ENCODE results near the gene FAIM2. TPM values are rescaled to one million over a fixed set of nuclear protein-coding genes. Genes with fewer than 3 reads are reported as not detected.

The FAIM2 gene
- under 1 TPM; 0.22 to 0.56 TPM for total RNA-seq

DNA sequence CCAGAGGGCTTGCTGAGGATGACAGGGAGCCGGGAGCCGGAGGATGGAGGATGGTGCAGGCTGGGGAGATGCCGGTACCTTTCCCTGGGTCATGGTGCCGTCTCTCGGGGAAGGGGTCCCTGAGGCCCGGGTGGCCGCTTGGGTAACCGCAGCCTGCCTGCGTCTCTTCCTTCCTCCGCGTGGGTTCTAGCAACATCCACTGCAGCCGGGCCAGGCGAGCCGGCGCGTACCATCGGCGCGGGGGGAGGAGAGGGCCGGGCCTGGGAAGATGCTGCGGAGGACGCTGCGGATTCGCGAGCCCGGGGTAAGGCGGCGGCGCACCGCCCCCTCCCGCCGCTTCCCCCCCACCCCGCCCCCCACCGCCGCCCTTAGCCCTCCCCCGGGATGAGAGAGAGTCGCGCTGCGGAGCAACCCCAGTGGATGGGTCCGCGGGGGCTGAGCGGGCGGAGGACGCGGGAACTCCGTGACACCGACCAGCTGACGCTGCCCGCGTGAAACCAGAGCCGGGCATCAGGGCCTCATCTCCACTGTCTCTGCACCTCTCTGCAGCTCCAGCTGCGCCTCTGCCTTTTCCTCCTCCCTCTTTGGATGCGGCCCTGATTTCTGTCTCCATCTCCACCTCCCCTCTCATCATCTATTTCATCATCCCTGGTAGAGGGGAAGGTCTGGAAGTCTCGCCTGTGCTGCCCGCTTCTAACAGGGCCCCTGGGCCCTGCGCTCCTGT is at the start of gene FAIM2:
FAIM2 (minus strand) TSS at position 201 of the 724 bp plus-strand sequence; CDS start at position 93, 108 bp downstream.
- Mint-ChIP-seq H3K27ac (peak within 1 kb of the TSS; percentile 34), H3K4me3 (peak within 1 kb of the TSS; percentile 65), H3K27me3 (peaks cover 9% of the 10 kb centered on the region), H3K36me3 (ENCODE audit: low read depth) (no peaks in the 10 kb centered on the region), H3K9me3 (no peaks in the 10 kb centered on the region), H3K4me1 (ENCODE audit: low read depth) (peaks cover 10% of the 10 kb centered on the region)
- ChIA-PET POLR2A (no interaction called here), CTCF (interaction anchor here (1.1 to 1.6 kb wide), 3 partner anchors 34 to 42 kb away, joined by 5 to 8 read pairs (median 5); no protein-coding TSS in a partner anchor)
- ATAC-seq (peak; percentile 78), DNase-seq (peak; percentile 62)
- intact Hi-C loops (cut with micrococcal nuclease) = no loop called here
- TF ChIP-seq, protein P1, sequence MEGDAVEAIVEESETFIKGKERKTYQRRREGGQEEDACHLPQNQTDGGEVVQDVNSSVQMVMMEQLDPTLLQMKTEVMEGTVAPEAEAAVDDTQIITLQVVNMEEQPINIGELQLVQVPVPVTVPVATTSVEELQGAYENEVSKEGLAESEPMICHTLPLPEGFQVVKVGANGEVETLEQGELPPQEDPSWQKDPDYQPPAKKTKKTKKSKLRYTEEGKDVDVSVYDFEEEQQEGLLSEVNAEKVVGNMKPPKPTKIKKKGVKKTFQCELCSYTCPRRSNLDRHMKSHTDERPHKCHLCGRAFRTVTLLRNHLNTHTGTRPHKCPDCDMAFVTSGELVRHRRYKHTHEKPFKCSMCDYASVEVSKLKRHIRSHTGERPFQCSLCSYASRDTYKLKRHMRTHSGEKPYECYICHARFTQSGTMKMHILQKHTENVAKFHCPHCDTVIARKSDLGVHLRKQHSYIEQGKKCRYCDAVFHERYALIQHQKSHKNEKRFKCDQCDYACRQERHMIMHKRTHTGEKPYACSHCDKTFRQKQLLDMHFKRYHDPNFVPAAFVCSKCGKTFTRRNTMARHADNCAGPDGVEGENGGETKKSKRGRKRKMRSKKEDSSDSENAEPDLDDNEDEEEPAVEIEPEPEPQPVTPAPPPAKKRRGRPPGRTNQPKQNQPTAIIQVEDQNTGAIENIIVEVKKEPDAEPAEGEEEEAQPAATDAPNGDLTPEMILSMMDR (IDR thresholded peaks at IDR 0.05) = no peak

DNA sequence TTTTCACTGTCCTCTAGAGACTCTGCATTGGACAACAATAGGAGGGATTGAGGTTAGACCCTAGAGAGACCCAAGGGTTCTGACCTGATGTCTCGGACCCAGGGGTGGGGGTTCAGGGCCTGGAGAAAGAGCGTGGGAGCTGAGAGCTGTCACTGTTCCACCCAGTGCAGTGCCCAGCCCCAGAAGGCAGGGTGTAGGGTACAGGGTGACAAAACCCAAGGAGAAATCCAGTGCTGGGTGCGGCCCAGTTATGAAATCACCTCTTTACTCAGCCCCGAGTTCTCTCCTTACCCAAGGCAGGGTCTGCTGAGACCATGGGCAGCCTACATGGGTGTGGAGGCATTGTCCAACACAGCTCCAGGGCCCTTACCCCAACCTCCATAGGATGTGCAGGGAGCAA is 49.5 kb upstream of the FAIM2 start:
- ChIA-PET POLR2A (no interaction called here), CTCF (interaction anchor here (1.1 to 3.9 kb wide), 3 partner anchors 8 to 86 kb away, joined by 5 to 25 read pairs (median 19); no protein-coding TSS in a partner anchor)
- Mint-ChIP-seq H3K4me3 (no peak overlapping the region), H3K4me1 (ENCODE audit: low read depth) (no peaks in the 10 kb centered on the region), H3K36me3 (ENCODE audit: low read depth) (no peaks in the 10 kb centered on the region), H3K27me3 (peaks cover 35% of the 10 kb centered on the region), H3K27ac (no peak overlapping the region), H3K9me3 (no peaks in the 10 kb centered on the region)
- intact Hi-C loops (cut with micrococcal nuclease) = no loop called here
- DNase-seq (no peak), ATAC-seq (no peak)
- TF ChIP-seq, protein P1 (IDR thresholded peaks at IDR 0.05) = no peak

DNA sequence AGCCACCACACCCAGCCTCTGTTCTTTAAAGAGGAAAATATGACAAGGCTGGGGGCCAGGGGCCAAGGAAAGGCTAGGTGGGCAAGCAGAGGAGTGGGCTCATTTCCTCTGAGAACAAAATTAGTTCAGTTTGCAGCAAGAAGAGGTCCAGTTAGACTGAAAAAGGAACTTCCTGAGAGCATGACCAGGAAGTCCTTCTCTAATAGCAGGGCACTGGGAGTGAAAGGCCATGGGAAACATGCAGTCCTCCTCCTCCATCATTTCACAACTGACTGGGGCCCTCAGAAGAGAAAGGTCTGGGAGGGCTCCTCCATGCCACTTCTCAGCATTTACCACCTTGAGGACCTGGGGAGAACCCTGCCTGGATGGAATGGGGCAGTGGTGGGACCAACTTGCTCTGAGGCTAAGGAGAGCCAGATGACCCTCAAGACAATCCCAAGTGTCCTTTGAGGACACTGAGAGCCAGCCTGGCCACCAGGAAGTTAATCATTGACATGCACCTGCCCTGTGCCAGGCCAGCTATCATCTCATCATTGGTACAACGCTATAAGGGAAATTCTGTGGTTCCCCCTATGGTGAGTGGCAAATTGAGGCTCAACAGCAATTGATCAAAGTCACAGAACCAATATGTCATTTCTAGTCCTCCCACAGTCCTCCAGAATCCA is 48.8 kb upstream of the FAIM2 start:
- intact Hi-C loops (cut with micrococcal nuclease) = no loop called here
- TF ChIP-seq, protein P1 (IDR thresholded peaks at IDR 0.05) = no peak
- CTCF ChIA-PET = interaction anchor here (1.1 to 3.9 kb wide), 3 partner anchors 7 to 86 kb away, joined by 5 to 25 read pairs (median 19); no protein-coding TSS in a partner anchor
- ATAC-seq = no peak
- H3K4me3 Mint-ChIP-seq = no peak overlapping the region
- DNase-seq = no peak
- H3K27me3 Mint-ChIP-seq = peaks cover 29% of the 10 kb centered on the region
- POLR2A ChIA-PET = no interaction called here
- no peak overlapping the region for H3K27ac Mint-ChIP-seq
- H3K36me3 Mint-ChIP-seq (ENCODE audit: low read depth) = no peaks in the 10 kb centered on the region
- no peaks in the 10 kb centered on the region for H3K9me3 Mint-ChIP-seq
- no peaks in the 10 kb centered on the region for H3K4me1 Mint-ChIP-seq (ENCODE audit: low read depth)

DNA sequence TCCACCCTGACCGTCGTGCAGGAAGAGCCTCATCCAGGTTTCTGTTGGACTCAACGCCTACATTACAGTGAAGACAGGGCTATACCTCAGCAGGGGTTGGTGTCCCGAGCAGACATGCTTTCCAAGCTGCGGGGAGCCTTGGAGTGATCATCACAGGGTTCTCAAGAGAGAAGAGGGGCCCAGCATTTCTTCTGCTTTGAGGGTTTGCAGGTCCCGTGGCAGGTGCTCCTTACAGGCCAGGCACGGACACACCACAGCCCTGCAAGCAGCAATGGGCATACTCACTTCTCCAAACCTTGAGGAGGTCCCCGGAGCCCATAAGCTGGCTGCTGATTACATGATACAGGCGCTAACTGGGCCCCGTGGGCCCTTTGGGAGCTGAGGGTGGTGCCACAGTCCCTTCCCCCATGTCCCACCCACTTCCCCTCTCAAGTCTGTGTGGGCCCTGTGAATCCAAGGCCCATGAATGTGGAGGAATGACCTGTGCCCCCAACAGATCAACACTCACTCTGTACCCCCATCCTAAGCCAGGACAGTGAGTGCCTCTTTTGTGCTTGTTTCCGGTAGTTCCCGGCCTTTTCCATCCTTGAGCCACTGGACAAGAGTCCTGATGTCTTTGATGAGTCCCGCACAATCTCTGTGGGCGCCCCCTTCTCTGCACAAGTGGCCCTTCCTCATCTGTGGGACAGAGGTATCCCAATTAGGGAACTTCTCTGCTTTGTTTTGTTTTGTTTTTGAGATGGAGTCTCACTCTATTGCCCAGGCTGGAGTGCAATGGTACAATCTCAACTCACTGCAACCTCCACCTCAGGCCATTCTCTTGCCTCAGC is 47.9 kb upstream of the FAIM2 start:
- DNase-seq (no peak), ATAC-seq (no peak)
- no peak overlapping the region for H3K27ac Mint-ChIP-seq
- H3K4me3 Mint-ChIP-seq = no peak overlapping the region
- H3K27me3 Mint-ChIP-seq = peaks cover 20% of the 10 kb centered on the region
- CTCF ChIA-PET = interaction anchor here (0.6 to 1.2 kb wide), 2 partner anchors 9 to 16 kb away, joined by 3 read pairs; no protein-coding TSS in a partner anchor
- POLR2A ChIA-PET = no interaction called here
- H3K36me3 Mint-ChIP-seq (ENCODE audit: low read depth) = no peaks in the 10 kb centered on the region
- TF ChIP-seq, protein P1 (IDR thresholded peaks at IDR 0.05) = no peak
- intact Hi-C loops (cut with micrococcal nuclease) = no loop called here
- no peaks in the 10 kb centered on the region for H3K9me3 Mint-ChIP-seq
- H3K4me1 Mint-ChIP-seq (ENCODE audit: low read depth) = peaks cover under 1% of the 10 kb centered on the region

Data from activated CD8-positive, alpha-beta T cell treated with anti-CD3 and anti-CD28 coated beads for 36 hours (primary cell).